ENCODE measurements around the gene FFAR3.

DNA sequence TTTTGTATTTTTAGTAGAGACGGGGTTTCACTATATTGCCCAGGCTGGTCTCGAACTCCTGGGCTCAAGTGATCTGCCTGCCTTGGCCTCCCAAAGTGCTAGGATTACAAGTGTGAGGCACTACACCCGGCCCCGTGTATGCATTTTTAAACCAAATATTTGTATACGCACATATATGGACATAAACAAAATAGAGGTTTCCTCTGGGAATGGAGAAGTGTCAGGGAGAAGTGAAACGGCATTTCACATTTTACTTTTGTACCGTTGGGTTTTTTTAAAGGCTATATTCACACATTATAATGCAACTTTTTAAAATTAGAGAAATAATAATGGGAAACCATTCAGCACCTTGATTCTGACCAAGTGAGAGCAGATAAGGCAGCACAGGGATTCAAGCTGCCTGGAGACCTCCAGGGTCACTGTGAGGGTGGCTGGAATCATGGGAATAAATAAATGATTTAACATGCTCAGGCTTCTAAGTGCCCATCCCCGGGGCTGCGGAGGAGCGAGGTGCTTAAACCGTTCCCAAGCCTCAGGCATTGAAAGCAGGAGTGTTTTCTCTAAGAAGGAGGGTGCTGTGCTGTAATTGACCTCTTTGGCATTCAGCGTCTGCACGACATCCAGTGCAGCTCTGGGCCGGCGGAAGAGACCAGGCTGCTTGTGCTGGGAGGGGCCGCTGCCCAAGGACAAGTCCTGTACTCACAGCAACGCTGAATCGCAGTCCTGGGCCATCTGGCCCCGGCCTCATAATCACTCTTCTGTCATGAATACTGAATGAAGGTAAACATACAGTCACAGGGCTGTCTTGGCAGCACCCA is 37.3 kb downstream of the FFAR3 start:
- TF ChIP-seq, protein P1, sequence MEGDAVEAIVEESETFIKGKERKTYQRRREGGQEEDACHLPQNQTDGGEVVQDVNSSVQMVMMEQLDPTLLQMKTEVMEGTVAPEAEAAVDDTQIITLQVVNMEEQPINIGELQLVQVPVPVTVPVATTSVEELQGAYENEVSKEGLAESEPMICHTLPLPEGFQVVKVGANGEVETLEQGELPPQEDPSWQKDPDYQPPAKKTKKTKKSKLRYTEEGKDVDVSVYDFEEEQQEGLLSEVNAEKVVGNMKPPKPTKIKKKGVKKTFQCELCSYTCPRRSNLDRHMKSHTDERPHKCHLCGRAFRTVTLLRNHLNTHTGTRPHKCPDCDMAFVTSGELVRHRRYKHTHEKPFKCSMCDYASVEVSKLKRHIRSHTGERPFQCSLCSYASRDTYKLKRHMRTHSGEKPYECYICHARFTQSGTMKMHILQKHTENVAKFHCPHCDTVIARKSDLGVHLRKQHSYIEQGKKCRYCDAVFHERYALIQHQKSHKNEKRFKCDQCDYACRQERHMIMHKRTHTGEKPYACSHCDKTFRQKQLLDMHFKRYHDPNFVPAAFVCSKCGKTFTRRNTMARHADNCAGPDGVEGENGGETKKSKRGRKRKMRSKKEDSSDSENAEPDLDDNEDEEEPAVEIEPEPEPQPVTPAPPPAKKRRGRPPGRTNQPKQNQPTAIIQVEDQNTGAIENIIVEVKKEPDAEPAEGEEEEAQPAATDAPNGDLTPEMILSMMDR (IDR thresholded peaks at IDR 0.05) = no peak
- TF ChIP-seq POLR2A (IDR thresholded peaks at IDR 0.05) (no peak), EP300 (IDR thresholded peaks at IDR 0.05) (no peak)
